Measurements from ENCODE around the gene STOM. TPM values are rescaled to one million over a fixed set of nuclear protein-coding genes. Genes with fewer than 3 reads are reported as not detected.

The STOM gene
- total RNA-seq, 4 donors from 2014 or later = 418 to 728 (median 480) TPM

- no peak for TF ChIP-seq CTCF (IDR thresholded peaks at IDR 0.05; ENCODE audit: low read depth)
Observed at GRCh38 chr9:121328876-121329681, 41.0 kb downstream of the STOM start.

GRCh38 chr9:121328476-121328875 lies 41.6 kb downstream of the STOM start:
- TF ChIP-seq CTCF (IDR thresholded peaks at IDR 0.05; ENCODE audit: low read depth) = no peak

GRCh38 chr9:121326901-121327613 lies 43.0 kb downstream of the STOM start:
- TF ChIP-seq CTCF (IDR thresholded peaks at IDR 0.05; ENCODE audit: low read depth) = no peak

- no peak for TF ChIP-seq CTCF (IDR thresholded peaks at IDR 0.05; ENCODE audit: low read depth)
Observed at GRCh38 chr9:121326130-121326838, 43.8 kb downstream of the STOM start.

GRCh38 chr9:121325387-121325786 lies 44.7 kb downstream of the STOM start:
- no peak for TF ChIP-seq CTCF (IDR thresholded peaks at IDR 0.05; ENCODE audit: low read depth)

- no peak for TF ChIP-seq CTCF (IDR thresholded peaks at IDR 0.05; ENCODE audit: low read depth)
Observed at GRCh38 chr9:121324755-121325154, 45.3 kb downstream of the STOM start.

- no peak for TF ChIP-seq CTCF (IDR thresholded peaks at IDR 0.05; ENCODE audit: low read depth)
Observed at GRCh38 chr9:121324316-121324715, 45.7 kb downstream of the STOM start.

Measured in subcutaneous adipose tissue (tissue), 4 donors.